Dedifferentiated amniotic fluid mesenchymal stem cell (primary cell): ENCODE data around the gene TAS2R14.

Experiments used
- DNase-seq: peaks from one replicate; pipeline ENCODE4 v3.0.0-alpha.2; 2016; ENCODE audit errors: extremely low spot score

Gene TAS2R14

DNA sequence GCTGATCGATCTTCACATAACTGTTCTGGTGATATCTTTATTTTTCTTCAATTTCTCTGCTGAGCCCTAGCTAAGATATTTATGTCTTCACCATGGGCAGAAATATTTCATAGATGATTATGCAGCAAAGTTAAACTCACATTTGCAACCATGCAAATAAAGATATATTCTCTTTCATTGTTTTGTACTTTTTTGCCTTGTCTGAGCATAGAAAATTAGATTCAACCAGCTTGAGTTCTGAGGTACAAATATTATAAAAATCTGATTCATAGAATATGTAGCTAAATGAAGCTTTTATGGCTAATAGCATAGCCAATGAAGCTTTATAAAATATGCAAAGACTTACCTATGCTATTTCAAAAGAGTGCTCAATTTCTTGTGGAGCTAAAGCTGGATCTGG lies 29.6 kb downstream of the TAS2R14 start, which contains the start of gene TAS2R13:
Gene TAS2R13 (minus strand): TSS at position 101 of the 400 bp plus-strand sequence. CDS start 264 bp downstream, outside the sequence.
- DNase-seq, result no peak

DNA sequence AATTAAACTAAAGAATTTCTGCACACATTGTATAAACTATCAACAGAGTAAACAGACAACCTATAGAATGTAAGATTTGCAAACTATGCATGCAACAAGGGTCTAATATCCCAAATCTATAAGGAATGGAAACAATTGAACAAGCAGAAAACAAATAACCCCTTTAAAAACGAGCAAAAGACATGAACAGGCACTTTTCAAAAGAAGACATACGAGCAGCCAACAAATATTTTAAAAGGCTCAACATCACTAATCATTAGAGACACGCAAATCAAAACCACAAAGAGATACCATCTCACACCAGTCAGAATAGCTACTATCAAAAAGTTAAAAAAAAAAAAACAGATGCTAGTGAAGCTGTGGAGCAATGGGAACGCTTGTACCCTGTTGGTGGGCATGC lies 34.4 kb downstream of the TAS2R14 start:
- no peak for DNase-seq

DNA sequence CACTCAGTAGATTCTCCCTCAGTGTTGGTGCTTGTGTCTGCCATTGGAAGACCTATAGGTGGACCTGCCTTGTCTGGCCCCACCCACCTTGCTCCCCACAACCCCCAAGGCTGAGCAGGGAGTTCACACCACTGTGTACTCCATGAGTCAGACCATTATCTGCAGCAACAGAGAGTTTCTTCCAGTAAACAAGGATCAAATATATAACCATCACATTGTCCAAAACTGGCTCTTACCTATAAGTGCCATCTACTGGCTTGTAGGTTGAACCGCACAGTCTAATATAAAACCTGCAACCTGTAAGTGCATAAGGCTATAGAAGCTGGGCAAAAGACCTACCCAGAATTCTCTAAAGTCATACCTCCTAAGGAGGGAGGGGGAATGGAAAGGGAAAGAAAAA lies 37.6 kb downstream of the TAS2R14 start:
- no peak for DNase-seq

DNA sequence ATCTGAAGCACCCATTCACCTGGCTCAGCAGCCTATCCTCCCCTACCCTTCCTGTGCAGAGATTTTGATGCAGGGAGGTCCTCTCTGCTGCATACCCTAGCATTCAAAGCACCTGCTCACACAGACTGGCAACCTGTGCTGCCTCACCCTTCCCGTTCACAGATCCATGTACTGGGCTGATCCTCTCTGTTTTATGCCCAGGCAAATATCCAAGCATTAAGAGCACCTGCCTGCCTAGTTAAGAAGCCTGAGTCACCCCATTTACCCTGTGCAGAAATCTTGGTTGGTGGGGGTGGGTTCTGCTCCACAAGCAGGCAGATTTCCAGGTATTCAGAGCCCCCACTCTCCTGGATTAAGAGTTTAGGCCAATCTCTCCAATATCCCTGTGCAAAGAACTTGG lies 38.1 kb downstream of the TAS2R14 start:
- no peak for DNase-seq

DNA sequence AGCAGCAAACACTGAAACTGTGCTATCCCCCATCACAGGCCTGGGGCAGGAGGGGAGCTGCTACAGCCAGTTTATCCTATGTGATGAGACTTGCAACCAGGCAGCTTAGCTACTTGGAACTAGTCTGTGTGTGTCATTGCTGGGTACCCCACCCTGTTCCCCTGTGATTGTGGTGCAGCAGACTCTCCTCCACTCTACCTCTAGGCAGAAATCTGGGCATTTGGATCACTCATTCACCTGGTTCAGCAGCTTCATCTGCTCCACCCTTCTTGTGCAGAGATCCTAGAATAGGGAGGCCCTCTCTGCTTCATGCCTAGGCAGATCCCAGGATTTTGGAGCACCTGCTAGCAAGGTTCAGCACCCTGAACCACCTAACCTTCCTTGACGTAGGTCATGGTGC lies 38.5 kb downstream of the TAS2R14 start:
- no peak for DNase-seq

DNA sequence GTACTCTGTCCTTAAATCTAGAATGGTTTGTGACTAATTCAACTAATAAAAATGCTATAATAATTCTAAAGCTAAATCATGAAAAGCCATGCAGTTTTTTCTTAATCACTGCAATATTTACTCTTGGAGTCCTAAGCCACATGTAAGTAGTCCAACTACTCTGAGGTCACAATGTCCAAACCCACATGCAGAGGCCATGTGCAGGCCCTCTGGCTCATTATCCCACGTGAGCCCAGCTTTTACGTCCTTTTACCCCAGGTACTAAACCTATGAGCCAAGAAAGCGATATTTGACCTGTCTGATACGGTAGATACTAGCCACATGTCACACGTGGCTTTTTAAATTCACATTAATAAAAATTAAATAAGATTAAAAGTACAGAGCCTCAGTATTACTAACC lies 42.2 kb downstream of the TAS2R14 start:
- no peak for DNase-seq

DNA sequence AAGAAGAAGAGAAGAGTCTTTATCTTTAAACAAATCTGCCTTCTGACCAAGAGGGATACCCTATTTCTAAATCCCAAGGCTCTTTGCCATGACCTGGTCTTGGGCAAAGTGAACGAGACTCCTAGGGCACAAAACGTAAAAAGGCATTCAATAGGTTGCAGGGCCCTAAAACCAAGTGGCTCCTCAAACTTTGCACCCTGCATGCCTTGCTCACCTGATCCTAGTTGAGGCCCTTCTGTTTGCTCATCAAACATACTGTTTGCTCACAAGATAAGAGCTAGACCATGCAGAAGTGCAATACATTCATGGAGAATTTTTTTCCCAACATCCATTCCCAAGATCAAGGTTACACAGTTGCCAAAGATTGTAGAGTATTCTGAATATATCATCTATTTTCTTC lies 47.1 kb downstream of the TAS2R14 start:
- no peak for DNase-seq

DNA sequence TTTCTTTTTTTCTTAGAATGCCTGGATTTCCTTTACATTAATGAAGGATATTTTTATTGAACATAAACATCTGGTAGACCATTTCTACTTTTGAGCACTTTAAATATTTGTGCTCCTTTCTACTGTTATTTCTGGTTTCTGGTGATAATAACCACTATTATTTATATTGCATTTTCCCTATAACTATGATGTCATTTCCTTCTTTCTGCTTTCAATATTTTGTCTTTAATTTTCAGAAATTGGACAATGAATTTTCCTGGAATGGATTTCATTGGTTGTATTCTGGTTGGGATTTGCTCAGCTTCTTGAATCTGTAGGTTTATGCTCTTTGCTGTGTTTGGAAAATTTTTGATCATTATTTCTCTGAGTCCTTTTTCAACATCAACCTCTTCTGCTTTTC lies 49.8 kb downstream of the TAS2R14 start:
- no peak for DNase-seq
